Heart right ventricle (tissue), 16 donors: Measurements from ENCODE around the gene ZNF423. TPM values are rescaled to one million over a fixed set of nuclear protein-coding genes. Genes with fewer than 3 reads are reported as not detected.

Experiments
- ATAC-seq, 8 donors: fragments of 200-7000 bp; cut with Tn5 transposase; one replicate each; pipeline ENCODE4 v1.9.1; 2020; ENCODE audit warnings: mild to moderate bottlenecking in 8 of 8, moderate library complexity in 8 of 8, moderate number of reproducible peaks in 1 of 8
- DNase-seq, 2 donors: peaks; one replicate each; pipeline ENCODE4 v3.0.0-alpha.2; 2020
- H3K27ac ChIP-seq, 10 donors: fragments of 200-600 bp; sonication (generic) in 2 of 10; one replicate each; pipeline versions ENCODE4 v1.5.0 to v1.8.0; 2020 to 2022; ENCODE audit warnings: mild to moderate bottlenecking in 3 of 10
- H3K27me3 ChIP-seq, 7 donors: fragments of 200-600 bp; one replicate each; pipeline ENCODE4 v1.8.0; 2021 to 2022; ENCODE audit warnings: mild to moderate bottlenecking in 2 of 7
- H3K36me3 ChIP-seq, 9 donors: fragments of 200-600 bp; sonication (generic) in 1 of 9; one replicate each; pipeline versions ENCODE4 v1.5.0 to v1.8.0; 2020 to 2022; ENCODE audit warnings: mild to moderate bottlenecking in 2 of 9
- H3K4me1 ChIP-seq, 9 donors: fragments of 200-600 bp; sonication (generic) in 1 of 9; one replicate each; pipeline versions ENCODE4 v1.5.0 to v1.8.0; 2020 to 2022; ENCODE audit warnings: mild to moderate bottlenecking in 4 of 9
- H3K4me3 ChIP-seq, 10 donors: fragments of 200-600 bp; sonication (generic) in 2 of 10; one replicate each; pipeline versions ENCODE4 v1.5.0 to v1.8.0; 2020 to 2022; ENCODE audit warnings: mild to moderate bottlenecking in 7 of 10, moderate library complexity in 2 of 10
- H3K9me3 ChIP-seq, 11 donors: fragments of 200-600 bp in 10 of 11; sonication (generic) in 2 of 11; one replicate each; pipeline versions ENCODE4 v1.5.0 to v1.8.0; 2013 to 2022; ENCODE audit warnings: mild to moderate bottlenecking in 2 of 11, control low read depth in 1 of 11, moderate library complexity in 1 of 11
- WGBS, 2 donors: extraction: QIAGEN DNeasy Blood & Tissue Kit; methylation state at CpG; one replicate each; pipeline ENCODE4 v1.1.7; 2013; ENCODE audit warnings: inconsistent platforms in 1 of 2; 5-methylcytosine and 5-hydroxymethylcytosine counted together
- intact Hi-C, 10 donors: fragments of 100-400 bp; cut with DNase I; formaldehyde crosslinking; loops; one replicate each; pipeline versions ENCODE4 v1.11.1 to v1.14.2; 2022
- polyA plus RNA-seq, 2 donors: library from polyadenylated mRNA; stranded (reverse); fragments of 200-250 nt; gene quantifications; one replicate each; pipeline ENCODE4 v1.2.3, GENCODE V29; 2013
- total RNA-seq, 10 donors: library from RNA; stranded (reverse); fragmentation: NEBNext Ultra II Directional in 3 of 10; extraction: Animal tissue kit (Norgen Biotek cat#: 25700) in 3 of 10; gene quantifications; one replicate each; pipeline versions ENCODE4 v1.2.1 to v1.2.4, GENCODE V29; 2021 to 2023
- TF ChIP-seq, protein P1 (sequence below), 9 donors: fragments of 200-600 bp; sonication (generic) in 2 of 9; IDR thresholded peaks; one replicate each; pipeline versions ENCODE4 v1.5.0 to v1.8.0; 2021 to 2022; ENCODE audit warnings: antibody characterized with exemption in 9 of 9, mild to moderate bottlenecking in 5 of 9, moderate library complexity in 1 of 9
- donor health status: Arrhythmogenic right ventricular cardiomyopathy.
- donor health status: ischemic (EF 13 %, LVEDD 7.1; RV severe dilation, severe dysfunction).
- donor health status: healthy with polysubstance abuse.
- donor health status: DM: no; HTN: yes; CAD: no.
- donor health status: DM: no; HTN: no; CAD: no.
- donor health status: ischemic (EF 25% LVEDD 6.9; RV normal size, moderate dysfunction).
- donor health status: ischemic (EF 25% LVEDD 5.7; RV mildly dilated, moderate dysfunction).
- donor health status: healthy.
- donor health status: DM: yes; HTN: yes; CAD: no.
- donor health status: Ischemic cardiomyopathy.
- donor health status: ischemic (EF 35%, LVEDD 5.7; RV mildly dilated, moderate dysfunction).
- donor health status: nonischemic (EF 11% LVEDD 7.7; RV severe dilation, severe dysfunction).
- donor health status: DM: yes; HTN: yes; CAD: no.
- donor health status: PGD.
- donor health status: ischemic (EF 29% LVEDD 5.4; RV normal size, mild dysfunction).
- donor health status: nonischemic (EF 23%, LVEDD 6.1; RV moderate dilation, normal function).

ZNF423 gene
- total and polyA plus RNA-seq, 12 donors = 2.6 to 10.6 (median 7.0) TPM

DNA sequence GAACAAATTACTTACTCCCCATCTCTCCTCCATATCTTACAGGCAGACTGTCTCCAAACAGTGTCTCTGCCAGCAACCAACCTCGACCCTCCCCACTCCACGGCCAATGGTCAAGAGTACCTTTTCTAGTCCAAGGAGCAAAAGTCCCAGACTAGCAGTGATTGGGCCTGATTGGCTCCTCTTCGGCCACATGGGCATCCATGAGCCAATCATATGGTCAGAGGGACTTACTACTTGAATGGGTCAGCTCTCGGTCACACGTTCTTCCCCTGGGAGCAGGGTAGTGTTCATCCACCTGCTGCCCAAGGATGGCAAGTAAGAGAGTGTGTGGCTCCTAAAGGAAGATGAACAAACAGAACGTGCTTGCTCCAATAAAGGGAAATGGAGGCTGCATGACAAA is 397.7 kb downstream of the ZNF423 start:
- Histone ChIP-seq H3K27ac (no peak overlapping the region), H3K27me3 (peaks cover 0 to 18% (median 7%) of the 10 kb centered on the region in 7 donors), H3K4me1 (peaks cover 0 to under 1% (median 0%) of the 10 kb centered on the region in 9 donors), H3K36me3 (no peaks in the 10 kb centered on the region), H3K9me3 (no peaks in the 10 kb centered on the region), H3K4me3 (no peak overlapping the region)
- no peak for ATAC-seq
- whole genome bisulfite sequencing, 2 donors = 82 to 87% methylated on average over 6 of the region's 6 CpGs
- intact Hi-C loops = loop anchor here in 1 of 10 donors (10.0 kb wide), 1 partner anchor 57 kb away; no protein-coding TSS in a partner anchor
- TF ChIP-seq, protein P1, sequence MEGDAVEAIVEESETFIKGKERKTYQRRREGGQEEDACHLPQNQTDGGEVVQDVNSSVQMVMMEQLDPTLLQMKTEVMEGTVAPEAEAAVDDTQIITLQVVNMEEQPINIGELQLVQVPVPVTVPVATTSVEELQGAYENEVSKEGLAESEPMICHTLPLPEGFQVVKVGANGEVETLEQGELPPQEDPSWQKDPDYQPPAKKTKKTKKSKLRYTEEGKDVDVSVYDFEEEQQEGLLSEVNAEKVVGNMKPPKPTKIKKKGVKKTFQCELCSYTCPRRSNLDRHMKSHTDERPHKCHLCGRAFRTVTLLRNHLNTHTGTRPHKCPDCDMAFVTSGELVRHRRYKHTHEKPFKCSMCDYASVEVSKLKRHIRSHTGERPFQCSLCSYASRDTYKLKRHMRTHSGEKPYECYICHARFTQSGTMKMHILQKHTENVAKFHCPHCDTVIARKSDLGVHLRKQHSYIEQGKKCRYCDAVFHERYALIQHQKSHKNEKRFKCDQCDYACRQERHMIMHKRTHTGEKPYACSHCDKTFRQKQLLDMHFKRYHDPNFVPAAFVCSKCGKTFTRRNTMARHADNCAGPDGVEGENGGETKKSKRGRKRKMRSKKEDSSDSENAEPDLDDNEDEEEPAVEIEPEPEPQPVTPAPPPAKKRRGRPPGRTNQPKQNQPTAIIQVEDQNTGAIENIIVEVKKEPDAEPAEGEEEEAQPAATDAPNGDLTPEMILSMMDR (IDR thresholded peaks at IDR 0.05) = no peak
- DNase-seq = no peak

DNA sequence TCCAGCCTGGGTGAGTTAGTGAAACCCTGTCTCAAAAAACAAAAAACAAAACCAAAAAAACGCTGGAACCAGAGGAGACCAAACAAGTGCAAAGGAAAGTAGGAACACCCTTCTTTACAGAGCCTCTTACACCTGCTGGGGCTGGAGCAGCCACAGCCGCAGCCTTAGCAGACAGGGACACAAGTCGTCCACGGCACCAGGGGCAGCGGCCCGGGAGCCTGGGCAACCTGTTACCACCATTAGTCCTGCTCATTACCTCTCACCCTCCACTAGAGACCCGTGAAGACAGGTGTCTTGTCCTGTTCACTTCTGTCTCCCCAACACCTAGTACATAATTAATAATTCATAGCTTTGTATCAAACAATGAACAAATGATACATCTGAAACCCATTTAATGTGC is 398.7 kb downstream of the ZNF423 start:
- H3K36me3 ChIP-seq = no peaks in the 10 kb centered on the region
- TF ChIP-seq, protein P1 (IDR thresholded peaks at IDR 0.05) = no peak
- no peak overlapping the region for H3K4me3 ChIP-seq
- DNase-seq (no peak), ATAC-seq (no peak)
- 85 to 88% methylated on average over 7 of the region's 7 CpGs for WGBS, 2 donors
- intact Hi-C loops = loop anchor here in 1 of 10 donors (10.0 kb wide), 1 partner anchor 58 kb away; no protein-coding TSS in a partner anchor
- H3K27ac ChIP-seq = no peak overlapping the region
- H3K27me3 ChIP-seq = peaks cover 0 to 17% (median under 1%) of the 10 kb centered on the region in 7 donors
- H3K4me1 ChIP-seq = peaks cover 0 to 9% (median 3%) of the 10 kb centered on the region in 9 donors
- no peaks in the 10 kb centered on the region for H3K9me3 ChIP-seq

DNA sequence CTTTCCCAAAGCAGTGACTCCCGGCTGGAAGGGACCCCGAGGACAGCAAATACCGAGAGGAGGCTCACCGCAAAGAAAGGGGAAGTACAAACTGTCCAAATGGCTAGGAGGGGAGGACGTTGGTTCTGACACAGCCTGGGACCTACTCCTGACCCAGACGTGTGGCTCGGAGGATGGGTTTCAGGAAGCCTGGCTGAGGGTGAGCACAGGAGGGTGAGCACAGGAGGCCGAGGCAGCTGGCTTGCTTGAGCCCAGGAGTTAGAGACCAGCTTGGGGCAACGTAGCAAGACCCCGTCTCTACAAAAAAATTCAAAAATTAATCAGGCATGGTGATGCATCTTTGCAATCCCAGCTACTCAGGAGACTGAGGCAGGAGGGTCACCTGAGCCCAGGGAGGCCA is 399.1 kb downstream of the ZNF423 start:
- DNase-seq (no peak), ATAC-seq (no peak)
- peaks cover 0 to 16% (median 4%) of the 10 kb centered on the region in 7 donors for H3K27me3 ChIP-seq
- 86 to 88% methylated on average over 10 of the region's 10 CpGs for WGBS, 2 donors
- H3K9me3 ChIP-seq = no peaks in the 10 kb centered on the region
- H3K27ac ChIP-seq = no peak overlapping the region
- no peaks in the 10 kb centered on the region for H3K36me3 ChIP-seq
- H3K4me1 ChIP-seq = peaks cover 0 to 12% (median 3%) of the 10 kb centered on the region in 9 donors
- intact Hi-C loops = loop anchor here in 1 of 10 donors (10.0 kb wide), 1 partner anchor 58 kb away; no protein-coding TSS in a partner anchor
- TF ChIP-seq, protein P1 (IDR thresholded peaks at IDR 0.05) = no peak
- no peak overlapping the region for H3K4me3 ChIP-seq

DNA sequence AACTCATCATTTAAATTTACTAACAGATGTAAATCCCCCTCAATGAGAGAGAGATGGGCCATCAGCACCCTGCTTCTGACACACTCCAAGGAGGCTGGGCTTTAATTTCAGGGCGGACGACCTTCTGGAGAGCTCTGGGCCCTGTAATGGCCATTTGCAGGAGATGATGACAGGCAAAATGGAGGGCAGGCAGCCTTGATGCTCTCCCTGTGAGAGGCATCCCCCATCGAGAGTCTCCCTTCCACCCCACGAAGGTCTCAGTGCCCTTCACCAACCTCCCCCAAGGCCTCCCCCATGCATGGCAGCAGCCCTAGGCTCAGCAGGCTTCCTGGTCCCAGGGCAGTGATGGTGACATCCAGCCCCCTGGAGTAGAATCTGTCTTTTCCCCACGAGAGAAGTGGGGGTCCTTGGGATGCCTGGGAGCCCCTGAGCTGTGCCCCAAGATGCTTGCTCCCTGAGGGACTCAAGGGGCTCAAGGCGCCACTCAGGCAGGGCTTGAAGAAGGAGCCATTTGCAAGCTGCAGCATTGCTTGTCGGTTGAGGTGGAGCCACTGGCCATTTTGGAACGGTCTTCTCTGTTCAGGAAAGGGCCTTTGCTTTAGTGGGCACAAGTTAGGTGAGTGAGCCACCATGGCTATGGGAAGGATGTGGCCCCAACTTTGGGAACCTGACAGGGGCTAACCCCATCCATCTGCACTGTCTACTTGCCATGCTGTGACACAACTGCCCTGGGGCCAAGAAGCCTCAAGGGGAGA is 399.7 kb downstream of the ZNF423 start:
- intact Hi-C loops = loop anchor here in 1 of 10 donors (10.0 kb wide), 1 partner anchor 59 kb away; no protein-coding TSS in a partner anchor
- TF ChIP-seq, protein P1 (IDR thresholded peaks at IDR 0.05) = no peak
- DNase-seq (no peak), ATAC-seq (no peak)
- no peak overlapping the region for H3K27ac ChIP-seq
- H3K36me3 ChIP-seq = no peaks in the 10 kb centered on the region
- H3K27me3 ChIP-seq = peaks cover 0 to 20% (median under 1%) of the 10 kb centered on the region in 7 donors
- H3K4me1 ChIP-seq = peaks cover 0 to 18% (median 3%) of the 10 kb centered on the region in 9 donors
- 87% methylated on average over 8 of the region's 8 CpGs for WGBS, 2 donors
- H3K4me3 ChIP-seq = no peak overlapping the region
- no peaks in the 10 kb centered on the region for H3K9me3 ChIP-seq
